ENCODE data around the gene GLTP.

DNA sequence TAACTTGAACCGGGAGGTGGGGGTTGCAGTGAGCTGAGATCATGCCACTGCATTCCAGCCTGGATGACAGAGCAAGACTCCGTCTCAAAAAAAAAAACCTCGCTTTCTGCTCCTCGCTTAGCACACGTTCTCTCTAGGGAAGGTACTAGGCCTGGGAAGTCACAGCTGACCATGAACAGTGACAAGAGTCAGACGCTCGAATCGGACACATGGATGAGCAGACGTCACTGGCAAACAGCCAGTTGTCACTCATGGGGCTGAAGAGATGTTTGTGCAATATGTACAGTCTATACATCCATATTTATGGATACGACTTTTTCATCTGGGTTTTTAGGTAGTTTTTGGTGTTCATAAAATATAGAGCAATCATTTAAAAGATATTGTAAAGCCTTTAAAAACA is 39.1 kb upstream of the GLTP start:
- TF ChIP-seq CTCF (IDR thresholded peaks at IDR 0.05) = no peak
- TF ChIP-seq USF1 (CRISPR knock-in tag; IDR thresholded peaks at IDR 0.05) = no peak
- TF ChIP-seq GABPB1 (CRISPR knock-in tag; IDR thresholded peaks at IDR 0.05) = no peak
- TF ChIP-seq CBFB (CRISPR knock-in tag; IDR thresholded peaks at IDR 0.05; ENCODE audit: low read depth) = no peak

All from WTC11 (cell line).